ENCODE measurements around the gene ZNF25. TPM values are rescaled to one million over a fixed set of nuclear protein-coding genes. Genes with fewer than 3 reads are reported as not detected.

Gene ZNF25
- total RNA-seq, 1 donor: 16.6 TPM

- no peak for TF ChIP-seq CTCF (IDR thresholded peaks at IDR 0.05; ENCODE audit: extremely low read depth, low read depth, low read length)
- Histone ChIP-seq H2AFZ (ENCODE audit: low read length) (no peak overlapping the region), H3K79me2 (ENCODE audit: insufficient read depth, low read length) (no peaks in the 10 kb centered on the region), H3K4me1 (ENCODE audit: insufficient read depth, low read length) (no peaks in the 10 kb centered on the region), H3K4me2 (ENCODE audit: insufficient read depth, low read length) (no peak overlapping the region), H4K20me1 (ENCODE audit: insufficient read depth, low read length) (no peaks in the 10 kb centered on the region), H3K36me3 (ENCODE audit: insufficient read depth, low read length) (peaks cover 17% of the 10 kb centered on the region), H3K4me3 (ENCODE audit: insufficient read depth, low read length) (no peak overlapping the region), H3K27ac (ENCODE audit: low read depth, low read length) (no peak overlapping the region), H3K9me3 (ENCODE audit: low read depth, low read length) (peaks cover 10% of the 10 kb centered on the region), H3K27me3 (ENCODE audit: insufficient read depth, low read length) (no peaks in the 10 kb centered on the region)
- DNase-seq (ENCODE audit: insufficient read length, low spot score, missing footprints): no peak
Measured at GRCh38 chr10:37948210-37948609, 28.2 kb downstream of the ZNF25 start.

- Histone ChIP-seq H3K4me1 (ENCODE audit: insufficient read depth, low read length) (no peaks in the 10 kb centered on the region), H3K4me3 (ENCODE audit: insufficient read depth, low read length) (no peak overlapping the region), H3K79me2 (ENCODE audit: insufficient read depth, low read length) (no peaks in the 10 kb centered on the region), H3K27me3 (ENCODE audit: insufficient read depth, low read length) (no peaks in the 10 kb centered on the region), H3K36me3 (ENCODE audit: insufficient read depth, low read length) (peaks cover 10% of the 10 kb centered on the region), H4K20me1 (ENCODE audit: insufficient read depth, low read length) (no peaks in the 10 kb centered on the region), H2AFZ (ENCODE audit: low read length) (no peak overlapping the region), H3K4me2 (ENCODE audit: insufficient read depth, low read length) (no peak overlapping the region), H3K9me3 (ENCODE audit: low read depth, low read length) (peaks cover 3% of the 10 kb centered on the region), H3K27ac (ENCODE audit: low read depth, low read length) (no peak overlapping the region)
- TF ChIP-seq CTCF (IDR thresholded peaks at IDR 0.05; ENCODE audit: extremely low read depth, low read depth, low read length): no peak
- DNase-seq (ENCODE audit: insufficient read length, low spot score, missing footprints): no peak
Measured at GRCh38 chr10:37947526-37947925, 28.9 kb downstream of the ZNF25 start.

- no peaks in the 10 kb centered on the region for H4K20me1 ChIP-seq (ENCODE audit: insufficient read depth, low read length)
Measured at GRCh38 chr10:37937864-37938263, 38.6 kb downstream of the ZNF25 start.

GRCh38 chr10:37934791-37935190, 41.7 kb downstream of the ZNF25 start:
- DNase-seq (ENCODE audit: insufficient read length, low spot score, missing footprints): no peak
- Histone ChIP-seq H3K4me1 (ENCODE audit: insufficient read depth, low read length) (no peaks in the 10 kb centered on the region), H3K36me3 (ENCODE audit: insufficient read depth, low read length) (no peaks in the 10 kb centered on the region), H3K27me3 (ENCODE audit: insufficient read depth, low read length) (no peaks in the 10 kb centered on the region), H3K79me2 (ENCODE audit: insufficient read depth, low read length) (no peaks in the 10 kb centered on the region), H3K27ac (ENCODE audit: low read depth, low read length) (no peak overlapping the region), H3K4me2 (ENCODE audit: insufficient read depth, low read length) (no peak overlapping the region), H4K20me1 (ENCODE audit: insufficient read depth, low read length) (no peaks in the 10 kb centered on the region), H2AFZ (ENCODE audit: low read length) (no peak overlapping the region), H3K9me3 (ENCODE audit: low read depth, low read length) (no peaks in the 10 kb centered on the region), H3K4me3 (ENCODE audit: insufficient read depth, low read length) (no peak overlapping the region)
- TF ChIP-seq CTCF (IDR thresholded peaks at IDR 0.05; ENCODE audit: extremely low read depth, low read depth, low read length): no peak

More at GRCh38 chr10:37937864-37938263, 38.6 kb downstream of the ZNF25 start:
- TF ChIP-seq CTCF (IDR thresholded peaks at IDR 0.05; ENCODE audit: extremely low read depth, low read depth, low read length): no peak
- H3K27me3 ChIP-seq (ENCODE audit: insufficient read depth, low read length): no peaks in the 10 kb centered on the region
- H3K27ac ChIP-seq (ENCODE audit: low read depth, low read length): no peak overlapping the region
- H3K79me2 ChIP-seq (ENCODE audit: insufficient read depth, low read length): no peaks in the 10 kb centered on the region
- H3K4me1 ChIP-seq (ENCODE audit: insufficient read depth, low read length): no peaks in the 10 kb centered on the region
- H3K4me2 ChIP-seq (ENCODE audit: insufficient read depth, low read length): no peak overlapping the region
- DNase-seq (ENCODE audit: insufficient read length, low spot score, missing footprints): no peak
- H3K36me3 ChIP-seq (ENCODE audit: insufficient read depth, low read length): no peaks in the 10 kb centered on the region
- no peak overlapping the region for H3K4me3 ChIP-seq (ENCODE audit: insufficient read depth, low read length)
- no peak overlapping the region for H2AFZ ChIP-seq (ENCODE audit: low read length)
- H3K9me3 ChIP-seq (ENCODE audit: low read depth, low read length): no peaks in the 10 kb centered on the region

All from osteoblast (primary cell).